Activated CD8-positive, alpha-beta memory T cell treated with anti-CD3 and anti-CD28 coated beads for 36 hours (primary cell): ENCODE measurements around the gene AKAP4. TPM values are rescaled to one million over a fixed set of nuclear protein-coding genes. Genes with fewer than 3 reads are reported as not detected.

Source experiments
- total RNA-seq, 2 experiments: library from RNA; stranded (reverse); gene quantifications; one replicate each; pipeline ENCODE4 v1.2.3, GENCODE V29; 2021

Gene AKAP4
- total RNA-seq, 2 experiments from 2014 or later = not detected

Other genes with a start within 250 kb of the AKAP4 start
- gene CCNB3, start 3.8 kb upstream of the AKAP4 start, total RNA-seq = under 1 TPM; 0.38 to 0.65 TPM